SK-N-SH (cell line): Measurements from ENCODE around the gene LRRC26. TPM values are rescaled to one million over a fixed set of nuclear protein-coding genes. Genes with fewer than 3 reads are reported as not detected.

Experiments used
- CTCF ChIA-PET: fragments of 300-600, 350-600 bp; formaldehyde crosslinking; extraction: SDS; loops from one replicate; lab custom pipeline; 2021; lab: Yijun Ruan, JAX
- POLR2A ChIA-PET: fragments of 350-600 bp; sonication (Branson Sonifier 250); formaldehyde crosslinking; extraction: SDS; loops from one replicate; lab custom pipeline; 2020; ENCODE audit warnings: antibody characterized with exemption, inconsistent platforms; lab: Yijun Ruan, JAX
- DNase-seq: peaks from one replicate; pipeline ENCODE4 v3.0.0; 2012
- H2AFZ ChIP-seq: fragments of 200-600 bp; sonication (generic); 2 replicates; pipeline ENCODE4 v1.8.1; 2016; ENCODE audit warnings: antibody characterized with exemption, mild to moderate bottlenecking, low read depth
- H3F3A ChIP-seq: fragments of 200-600 bp; sonication (generic); replicated peaks from 2 replicates; pipeline ENCODE3; 2016; ENCODE audit warnings: antibody characterized with exemption, mild to moderate bottlenecking; ENCODE audit not compliant: insufficient read depth
- H3K27ac ChIP-seq, 2 experiments: fragments of 200-500 bp in 1 of 2; fragments of 200-600 bp in 1 of 2; sonication (Bioruptor generic) in 1 of 2; sonication (generic), shearing (Covaris generic) in 1 of 2; 2 replicates each; pipeline versions ENCODE4 v1.5.1 to v1.6.1; 2014 to 2016; ENCODE audit warnings: low read depth in 2 of 2, inconsistent platforms in 1 of 2, low read length in 1 of 2, mild to moderate bottlenecking in 1 of 2, mixed read lengths in 1 of 2
- H3K27me3 ChIP-seq: fragments of 200-600 bp; sonication (generic), shearing (Covaris generic); 2 replicates; pipeline ENCODE4 v1.6.1; 2016; ENCODE audit warnings: mixed run types; ENCODE audit not compliant: insufficient read depth
- H3K36me3 ChIP-seq, 2 experiments: fragments of 200-500 bp in 1 of 2; fragments of 200-600 bp in 1 of 2; sonication (Bioruptor generic) in 1 of 2; sonication (generic) in 1 of 2; replicated peaks in 1 of 2; 2 replicates each; pipeline versions ENCODE3 to v1.5.1; 2014 to 2016; ENCODE audit warnings: low read length in 1 of 2, mild to moderate bottlenecking in 1 of 2; ENCODE audit not compliant: insufficient read depth in 2 of 2, control insufficient read depth in 1 of 2
- H3K4me1 ChIP-seq, 2 experiments: fragments of 200-500 bp in 1 of 2; fragments of 200-600 bp in 1 of 2; sonication (Bioruptor generic) in 1 of 2; sonication (generic), shearing (Covaris generic) in 1 of 2; 2 replicates each; pipeline versions ENCODE4 v1.5.1 to v1.6.1; 2014 to 2016; ENCODE audit warnings: low read depth in 1 of 2, low read length in 1 of 2, mixed run types in 1 of 2; ENCODE audit not compliant: insufficient read depth in 2 of 2, control insufficient read depth in 1 of 2
- H3K4me2 ChIP-seq: fragments of 200-600 bp; sonication (generic), shearing (Covaris generic); 2 replicates; pipeline ENCODE4 v1.6.1; 2017; ENCODE audit warnings: mixed run types
- H3K4me3 ChIP-seq, 2 experiments: fragments of 200-500 bp in 1 of 2; fragments of 200-600 bp in 1 of 2; sonication (Bioruptor generic) in 1 of 2; sonication (generic), shearing (Covaris generic) in 1 of 2; 2 replicates each; pipeline versions ENCODE4 v1.5.1 to v1.8.1; 2014 to 2016; ENCODE audit warnings: low read depth in 2 of 2, inconsistent platforms in 1 of 2, low read length in 1 of 2, mild to moderate bottlenecking in 1 of 2, mixed read lengths in 1 of 2, moderate library complexity in 1 of 2
- H3K79me2 ChIP-seq: fragments of 200-600 bp; sonication (generic); 2 replicates; pipeline ENCODE4 v1.8.1; 2017; ENCODE audit warnings: mild to moderate bottlenecking; ENCODE audit not compliant: insufficient read depth
- H3K9ac ChIP-seq: fragments of 200-600 bp; sonication (generic); 2 replicates; pipeline ENCODE4 v1.6.1; 2017; ENCODE audit warnings: mixed run types
- H3K9me2 ChIP-seq: fragments of 200-600 bp; sonication (generic); 2 replicates; pipeline ENCODE4 v1.6.1; 2017; ENCODE audit warnings: mixed run types
- H3K9me3 ChIP-seq: fragments of 200-600 bp; sonication (generic); 2 replicates; pipeline ENCODE4 v1.6.1; 2017; ENCODE audit warnings: mixed run types, mild to moderate bottlenecking, moderate library complexity
- H4K20me1 ChIP-seq: fragments of 200-600 bp; sonication (generic); 2 replicates; pipeline ENCODE4 v1.6.1; 2017; ENCODE audit warnings: mild to moderate bottlenecking, mixed run types; ENCODE audit not compliant: insufficient read depth
- FOXJ3 ChIP-seq: sonication (generic); formaldehyde crosslinking; IDR thresholded peaks from 2 replicates; pipeline ENCODE4 v1.5.1; 2020; ENCODE audit warnings: mild to moderate bottlenecking, missing genetic modification reagents
- GABPA ChIP-seq: IDR thresholded peaks from 2 replicates; pipeline ENCODE4 v1.4.0; 2012; ENCODE audit warnings: low read depth, mild to moderate bottlenecking
- JUND ChIP-seq: IDR thresholded peaks from 2 replicates; pipeline ENCODE4 v1.4.0; 2012
- NFIC ChIP-seq: IDR thresholded peaks from 2 replicates; pipeline ENCODE4 v1.4.0; 2012; ENCODE audit warnings: borderline replicate concordance
- NRF1 ChIP-seq: IDR thresholded peaks from 2 replicates; pipeline ENCODE4 v1.6.1; 2012; ENCODE audit warnings: low read depth, mild to moderate bottlenecking, low read length
- POLR2AphosphoS5 ChIP-seq: IDR thresholded peaks from 2 replicates; pipeline ENCODE4 v1.6.1; 2012; ENCODE audit warnings: low read depth, low read length
- RXRA ChIP-seq: IDR thresholded peaks from 2 replicates; pipeline ENCODE4 v1.4.0; 2012; ENCODE audit warnings: low read depth, mild to moderate bottlenecking, borderline replicate concordance
- WGBS: methylation state at CpG from one replicate; pipeline ENCODE4 v1.1.6; 2017; ENCODE audit warnings: low lambda C conversion rate; 5-methylcytosine and 5-hydroxymethylcytosine counted together
- polyA plus RNA-seq, 3 experiments: library from polyadenylated mRNA; depleted of rRNA; stranded (reverse); fragments of >200 nt; gene quantifications; 2 replicates each; pipeline ENCODE4 v1.2.3, GENCODE V29; 2012
- TF ChIP-seq, protein P1 (sequence below): IDR thresholded peaks from 2 replicates; pipeline ENCODE4 v1.4.0; 2012; ENCODE audit warnings: low read depth, borderline replicate concordance
- TF ChIP-seq, protein P2 (sequence below): IDR thresholded peaks from 2 replicates; pipeline ENCODE4 v1.6.1; 2012; ENCODE audit warnings: mild to moderate bottlenecking, low read depth, low read length, moderate library complexity
- TF ChIP-seq, protein P3 (sequence below): fragments of 200-600 bp; sonication (generic); IDR thresholded peaks from 2 replicates; pipeline ENCODE4 v1.6.1; 2017; ENCODE audit warnings: antibody characterized with exemption, mild to moderate bottlenecking, moderate library complexity

Gene LRRC26
- polyA plus RNA-seq, 1 of the 3 experiments (the other 2 are of a cell fraction): not detected

DNA sequence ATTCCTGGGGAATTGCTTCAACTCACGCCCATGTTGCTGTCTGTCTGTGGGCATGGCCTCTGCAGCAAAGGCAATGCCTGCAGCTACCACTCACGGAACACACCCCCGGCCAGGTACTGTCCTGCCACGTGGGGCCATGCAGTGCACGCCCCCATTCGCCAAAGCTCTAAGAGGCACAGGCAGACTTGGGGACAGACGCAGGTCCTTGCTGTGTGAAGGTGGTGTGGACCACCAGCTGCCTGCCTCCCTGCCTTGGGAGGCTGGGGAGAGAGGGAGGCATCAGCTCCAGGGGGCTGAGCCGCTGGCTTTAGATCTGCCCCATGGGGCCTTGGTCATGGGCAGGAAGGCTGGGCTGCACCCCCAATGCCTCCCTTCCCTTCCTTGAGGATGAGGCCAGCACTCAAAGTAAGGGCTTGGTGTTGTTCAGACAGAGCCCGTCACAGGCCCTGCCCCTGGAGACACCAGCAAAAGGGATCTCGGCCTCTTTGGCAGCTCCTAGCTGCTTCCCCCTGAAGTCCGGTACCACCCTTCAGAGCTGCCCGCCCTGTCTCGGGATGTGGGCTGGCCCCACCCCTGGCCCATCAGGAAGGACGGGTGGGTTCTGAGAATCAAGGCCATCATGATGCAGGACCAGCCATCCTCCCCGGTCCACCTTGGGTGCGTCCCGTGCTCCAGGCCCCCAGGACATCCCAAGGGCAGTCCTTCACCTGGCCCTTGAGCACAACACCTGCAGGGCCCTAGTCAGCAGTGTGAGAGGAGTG lies 28.6 kb downstream of the LRRC26 start:
- POLR2A ChIA-PET: no interaction called here
- H2AFZ ChIP-seq: no peak overlapping the region
- no peak overlapping the region for H3K4me3 ChIP-seq
- no peaks in the 10 kb centered on the region for H3K79me2 ChIP-seq
- H3K9ac ChIP-seq: no peak overlapping the region
- DNase-seq: no peak
- H3K27me3 ChIP-seq: peaks cover 14% of the 10 kb centered on the region
- TF ChIP-seq NRF1: no peak
- TF ChIP-seq, protein P1, sequence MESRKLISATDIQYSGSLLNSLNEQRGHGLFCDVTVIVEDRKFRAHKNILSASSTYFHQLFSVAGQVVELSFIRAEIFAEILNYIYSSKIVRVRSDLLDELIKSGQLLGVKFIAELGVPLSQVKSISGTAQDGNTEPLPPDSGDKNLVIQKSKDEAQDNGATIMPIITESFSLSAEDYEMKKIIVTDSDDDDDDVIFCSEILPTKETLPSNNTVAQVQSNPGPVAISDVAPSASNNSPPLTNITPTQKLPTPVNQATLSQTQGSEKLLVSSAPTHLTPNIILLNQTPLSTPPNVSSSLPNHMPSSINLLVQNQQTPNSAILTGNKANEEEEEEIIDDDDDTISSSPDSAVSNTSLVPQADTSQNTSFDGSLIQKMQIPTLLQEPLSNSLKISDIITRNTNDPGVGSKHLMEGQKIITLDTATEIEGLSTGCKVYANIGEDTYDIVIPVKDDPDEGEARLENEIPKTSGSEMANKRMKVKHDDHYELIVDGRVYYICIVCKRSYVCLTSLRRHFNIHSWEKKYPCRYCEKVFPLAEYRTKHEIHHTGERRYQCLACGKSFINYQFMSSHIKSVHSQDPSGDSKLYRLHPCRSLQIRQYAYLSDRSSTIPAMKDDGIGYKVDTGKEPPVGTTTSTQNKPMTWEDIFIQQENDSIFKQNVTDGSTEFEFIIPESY: no peak
- no peak for TF ChIP-seq NFIC
- no peak for TF ChIP-seq POLR2AphosphoS5
- TF ChIP-seq JUND: no peak
- no peak for TF ChIP-seq FOXJ3 (CRISPR knock-in tag)
- TF ChIP-seq GABPA: no peak
- TF ChIP-seq, protein P2, sequence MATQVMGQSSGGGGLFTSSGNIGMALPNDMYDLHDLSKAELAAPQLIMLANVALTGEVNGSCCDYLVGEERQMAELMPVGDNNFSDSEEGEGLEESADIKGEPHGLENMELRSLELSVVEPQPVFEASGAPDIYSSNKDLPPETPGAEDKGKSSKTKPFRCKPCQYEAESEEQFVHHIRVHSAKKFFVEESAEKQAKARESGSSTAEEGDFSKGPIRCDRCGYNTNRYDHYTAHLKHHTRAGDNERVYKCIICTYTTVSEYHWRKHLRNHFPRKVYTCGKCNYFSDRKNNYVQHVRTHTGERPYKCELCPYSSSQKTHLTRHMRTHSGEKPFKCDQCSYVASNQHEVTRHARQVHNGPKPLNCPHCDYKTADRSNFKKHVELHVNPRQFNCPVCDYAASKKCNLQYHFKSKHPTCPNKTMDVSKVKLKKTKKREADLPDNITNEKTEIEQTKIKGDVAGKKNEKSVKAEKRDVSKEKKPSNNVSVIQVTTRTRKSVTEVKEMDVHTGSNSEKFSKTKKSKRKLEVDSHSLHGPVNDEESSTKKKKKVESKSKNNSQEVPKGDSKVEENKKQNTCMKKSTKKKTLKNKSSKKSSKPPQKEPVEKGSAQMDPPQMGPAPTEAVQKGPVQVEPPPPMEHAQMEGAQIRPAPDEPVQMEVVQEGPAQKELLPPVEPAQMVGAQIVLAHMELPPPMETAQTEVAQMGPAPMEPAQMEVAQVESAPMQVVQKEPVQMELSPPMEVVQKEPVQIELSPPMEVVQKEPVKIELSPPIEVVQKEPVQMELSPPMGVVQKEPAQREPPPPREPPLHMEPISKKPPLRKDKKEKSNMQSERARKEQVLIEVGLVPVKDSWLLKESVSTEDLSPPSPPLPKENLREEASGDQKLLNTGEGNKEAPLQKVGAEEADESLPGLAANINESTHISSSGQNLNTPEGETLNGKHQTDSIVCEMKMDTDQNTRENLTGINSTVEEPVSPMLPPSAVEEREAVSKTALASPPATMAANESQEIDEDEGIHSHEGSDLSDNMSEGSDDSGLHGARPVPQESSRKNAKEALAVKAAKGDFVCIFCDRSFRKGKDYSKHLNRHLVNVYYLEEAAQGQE: no peak
- TF ChIP-seq, protein P3, sequence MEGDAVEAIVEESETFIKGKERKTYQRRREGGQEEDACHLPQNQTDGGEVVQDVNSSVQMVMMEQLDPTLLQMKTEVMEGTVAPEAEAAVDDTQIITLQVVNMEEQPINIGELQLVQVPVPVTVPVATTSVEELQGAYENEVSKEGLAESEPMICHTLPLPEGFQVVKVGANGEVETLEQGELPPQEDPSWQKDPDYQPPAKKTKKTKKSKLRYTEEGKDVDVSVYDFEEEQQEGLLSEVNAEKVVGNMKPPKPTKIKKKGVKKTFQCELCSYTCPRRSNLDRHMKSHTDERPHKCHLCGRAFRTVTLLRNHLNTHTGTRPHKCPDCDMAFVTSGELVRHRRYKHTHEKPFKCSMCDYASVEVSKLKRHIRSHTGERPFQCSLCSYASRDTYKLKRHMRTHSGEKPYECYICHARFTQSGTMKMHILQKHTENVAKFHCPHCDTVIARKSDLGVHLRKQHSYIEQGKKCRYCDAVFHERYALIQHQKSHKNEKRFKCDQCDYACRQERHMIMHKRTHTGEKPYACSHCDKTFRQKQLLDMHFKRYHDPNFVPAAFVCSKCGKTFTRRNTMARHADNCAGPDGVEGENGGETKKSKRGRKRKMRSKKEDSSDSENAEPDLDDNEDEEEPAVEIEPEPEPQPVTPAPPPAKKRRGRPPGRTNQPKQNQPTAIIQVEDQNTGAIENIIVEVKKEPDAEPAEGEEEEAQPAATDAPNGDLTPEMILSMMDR: no peak
- no peak for TF ChIP-seq RXRA
- 77% methylated on average over 6 of the region's 17 CpGs for WGBS
- H3K4me1 ChIP-seq: peaks cover 0 to 8% of the 10 kb centered on the region in 2 experiments; a peak in 1 of 4 replicates
- H3K9me2 ChIP-seq: no peaks in the 10 kb centered on the region
- no peaks in the 10 kb centered on the region for H3K9me3 ChIP-seq
- CTCF ChIA-PET: interaction anchor here (0.6 to 1.9 kb wide), 3 partner anchors 86 to 337 kb away, joined by 3 to 5 read pairs (median 3); partner anchors contain the start of gene RNF224
- no peak overlapping the region for H3K4me2 ChIP-seq
- no peaks in the 10 kb centered on the region for H3F3A ChIP-seq
- no peaks in the 10 kb centered on the region for H3K36me3 ChIP-seq
- no peaks in the 10 kb centered on the region for H4K20me1 ChIP-seq
- no peak overlapping the region for H3K27ac ChIP-seq
